GM21360 (cell line): ENCODE results near the gene LRPAP1.

Experiments
- ATAC-seq: cut with Tn5 transposase; IDR thresholded peaks from one replicate; pipeline ENCODE4 v1.9.1; 2021; ENCODE audit warnings: mild to moderate bottlenecking, moderate library complexity; ENCODE audit not compliant: unreplicated experiment

LRPAP1 gene

DNA sequence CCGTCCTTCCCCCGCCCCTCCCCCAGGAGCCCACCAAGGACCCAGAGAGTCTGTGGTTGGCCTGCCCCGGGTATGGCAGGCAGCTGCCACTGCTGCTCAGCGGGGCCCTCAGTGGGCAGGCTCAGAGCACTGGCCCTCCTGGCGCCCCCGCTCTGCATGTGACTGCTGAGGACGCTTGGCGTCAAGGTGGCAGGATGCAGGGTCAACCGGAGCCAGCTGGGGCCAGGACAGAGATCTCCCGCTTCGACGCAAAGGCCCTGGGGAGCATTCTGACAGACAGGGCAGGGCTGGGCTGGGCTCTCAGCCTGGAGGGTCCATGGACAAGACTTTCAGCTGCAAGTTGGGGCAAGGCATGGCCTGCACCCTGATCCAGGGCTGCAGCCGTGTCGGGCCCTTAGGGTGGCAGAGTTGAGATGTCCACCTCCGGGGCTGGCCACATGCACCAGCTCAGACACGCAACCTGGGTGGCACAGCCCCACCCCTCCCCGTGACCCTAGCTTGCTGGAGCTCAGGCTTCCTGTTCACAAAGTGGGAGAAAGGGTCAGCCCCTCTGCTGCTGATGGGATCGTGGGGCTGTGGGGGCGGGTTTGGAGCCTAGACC lies 30.3 kb downstream of the LRPAP1 start:
- no peak for ATAC-seq

DNA sequence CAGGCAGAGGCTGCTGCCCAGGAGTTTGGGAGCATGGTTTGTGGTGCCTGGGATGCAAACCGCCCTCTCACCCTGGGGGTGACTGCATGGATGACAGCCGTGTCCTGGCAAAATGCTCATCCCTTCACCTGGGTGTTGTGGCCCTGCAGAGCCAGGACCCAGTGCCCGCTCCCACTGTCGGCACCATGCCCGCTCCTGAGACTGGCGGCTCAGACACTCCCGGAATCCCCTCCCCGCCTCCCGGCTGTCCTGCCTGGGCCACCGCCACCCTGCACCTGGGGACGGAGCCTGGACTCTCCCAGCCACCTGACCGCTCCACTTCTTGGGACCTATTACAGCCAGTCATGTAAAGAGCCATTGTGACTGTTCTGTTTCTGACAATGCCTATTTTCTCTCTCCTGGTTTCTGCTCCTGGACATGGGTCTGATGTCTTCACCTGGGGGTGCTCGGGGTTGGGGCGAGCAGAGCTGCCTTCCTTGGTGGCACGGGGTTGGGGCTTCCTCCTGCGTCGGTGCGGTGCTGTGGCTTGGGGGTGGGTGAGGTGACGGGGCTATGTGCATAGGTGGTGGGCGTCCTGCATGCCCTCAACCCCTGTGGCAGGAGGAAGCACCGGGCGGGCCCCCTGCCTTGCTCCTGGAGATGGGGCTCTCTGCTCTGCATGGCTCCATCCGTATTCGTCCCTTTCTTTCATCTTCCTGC lies 30.9 kb downstream of the LRPAP1 start:
- no peak for ATAC-seq

DNA sequence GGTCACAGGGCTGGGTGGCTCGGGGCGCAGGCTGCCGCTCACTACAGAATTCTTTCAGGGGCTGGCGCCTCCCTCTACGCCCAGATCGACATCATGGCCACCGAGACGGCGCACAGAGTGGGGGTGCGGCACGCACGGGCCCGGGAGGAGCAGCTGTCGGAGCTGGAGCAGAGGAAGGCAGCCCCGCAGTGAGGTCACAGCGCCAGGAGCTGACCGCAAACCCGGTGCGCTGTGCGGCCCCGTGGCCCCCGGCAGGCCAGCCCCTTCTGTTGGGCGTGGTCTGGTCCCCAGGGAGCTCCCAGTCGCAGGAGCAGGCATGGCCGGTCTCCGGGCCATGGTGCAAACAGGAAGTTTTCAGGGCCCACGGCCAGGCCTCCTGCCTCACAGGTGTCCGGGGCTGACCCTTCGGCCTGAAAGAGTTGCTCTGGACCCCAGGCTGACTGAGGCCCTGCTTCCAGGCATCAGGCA lies 31.6 kb downstream of the LRPAP1 start:
- ATAC-seq = no peak

DNA sequence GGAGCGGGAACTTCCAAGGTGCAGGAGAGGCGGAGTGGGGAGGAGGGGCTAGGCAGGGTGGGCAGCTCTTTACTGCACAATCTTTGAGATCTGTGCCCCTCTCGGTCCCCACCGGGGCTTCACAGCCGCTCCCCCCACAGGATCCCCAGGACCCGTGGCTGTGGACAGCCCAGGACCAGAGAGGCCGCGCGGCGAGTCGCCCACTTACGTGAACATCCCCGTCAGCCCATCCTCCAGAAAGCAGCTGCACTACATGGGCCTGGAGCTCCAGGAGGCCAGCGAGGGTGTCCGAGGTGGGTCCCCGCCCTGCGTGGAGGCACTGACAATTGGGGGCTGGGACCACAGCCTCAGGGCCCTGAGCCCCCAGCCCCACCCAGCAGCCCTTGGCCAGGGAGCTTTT lies 32.1 kb downstream of the LRPAP1 start:
- ATAC-seq = no peak

DNA sequence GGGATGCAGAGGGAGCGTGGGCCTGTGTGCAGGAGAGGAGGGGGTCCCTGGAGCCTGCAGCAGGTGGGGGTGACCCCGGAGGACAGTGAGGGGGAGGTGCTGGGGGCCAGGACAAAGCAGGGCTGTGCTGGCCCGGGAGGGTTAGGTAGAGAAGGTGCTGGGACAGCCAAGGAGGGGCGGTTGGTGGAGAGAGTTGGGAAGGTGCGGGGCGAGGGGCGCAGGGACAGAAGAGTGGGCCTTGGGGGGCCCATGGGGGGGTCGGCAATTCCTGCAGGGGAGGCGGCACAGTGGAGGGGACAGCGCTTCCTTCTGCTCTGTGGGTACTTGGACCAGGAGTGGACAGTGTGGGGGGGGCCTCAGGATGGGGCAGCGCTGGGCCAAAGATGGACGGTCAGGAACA lies 32.5 kb downstream of the LRPAP1 start:
- ATAC-seq = no peak

DNA sequence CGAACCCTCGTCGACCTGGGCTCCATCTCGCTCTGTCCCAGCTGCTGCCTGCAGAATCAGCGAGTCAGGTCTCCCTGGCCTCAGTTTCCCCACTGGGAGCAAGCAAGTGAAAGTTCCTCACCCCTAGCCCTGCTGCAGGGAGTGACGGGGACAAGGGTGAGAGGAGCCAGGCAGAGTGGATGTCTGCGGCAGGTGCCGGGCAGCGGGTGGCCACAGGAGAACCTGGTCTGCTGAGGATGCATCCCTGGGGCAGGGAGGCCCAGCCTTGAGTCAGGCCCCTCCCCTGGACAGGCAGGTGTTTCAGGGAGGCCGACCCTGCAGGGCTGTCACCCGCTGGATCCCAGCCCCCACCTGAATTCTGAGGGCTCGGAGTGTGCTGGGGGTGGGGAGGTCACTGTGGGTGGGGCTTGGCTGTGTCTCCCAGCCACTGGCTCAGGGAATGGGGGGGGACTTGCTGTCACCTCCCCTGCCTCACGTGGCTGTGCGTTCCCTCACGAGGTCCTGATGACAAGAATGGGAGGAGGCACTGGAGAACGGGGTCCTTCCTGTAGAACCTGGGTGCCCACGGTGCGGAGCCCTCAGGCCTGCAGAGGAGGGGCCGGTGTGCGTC lies 33.2 kb downstream of the LRPAP1 start:
- ATAC-seq = no peak

DNA sequence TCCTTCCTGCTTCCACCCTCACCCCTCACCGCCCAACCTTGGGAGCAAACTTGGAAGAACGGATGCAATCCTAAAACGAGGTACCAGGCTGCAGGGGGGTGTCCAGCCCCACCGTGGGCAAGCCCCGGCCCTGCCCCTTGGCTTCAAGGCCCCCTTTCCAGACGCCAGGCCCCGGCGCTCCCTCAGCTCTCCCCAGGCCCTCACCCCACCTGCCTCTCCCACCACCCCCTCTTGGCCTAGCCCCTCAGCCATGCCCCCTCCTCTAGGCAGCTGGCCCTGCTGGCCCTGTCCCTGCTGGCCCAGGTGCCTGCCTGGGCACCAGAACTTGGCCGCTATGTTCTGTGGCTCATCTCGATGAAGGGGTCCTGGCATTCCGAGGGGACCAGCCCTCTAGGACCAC lies 33.8 kb downstream of the LRPAP1 start:
- no peak for ATAC-seq

DNA sequence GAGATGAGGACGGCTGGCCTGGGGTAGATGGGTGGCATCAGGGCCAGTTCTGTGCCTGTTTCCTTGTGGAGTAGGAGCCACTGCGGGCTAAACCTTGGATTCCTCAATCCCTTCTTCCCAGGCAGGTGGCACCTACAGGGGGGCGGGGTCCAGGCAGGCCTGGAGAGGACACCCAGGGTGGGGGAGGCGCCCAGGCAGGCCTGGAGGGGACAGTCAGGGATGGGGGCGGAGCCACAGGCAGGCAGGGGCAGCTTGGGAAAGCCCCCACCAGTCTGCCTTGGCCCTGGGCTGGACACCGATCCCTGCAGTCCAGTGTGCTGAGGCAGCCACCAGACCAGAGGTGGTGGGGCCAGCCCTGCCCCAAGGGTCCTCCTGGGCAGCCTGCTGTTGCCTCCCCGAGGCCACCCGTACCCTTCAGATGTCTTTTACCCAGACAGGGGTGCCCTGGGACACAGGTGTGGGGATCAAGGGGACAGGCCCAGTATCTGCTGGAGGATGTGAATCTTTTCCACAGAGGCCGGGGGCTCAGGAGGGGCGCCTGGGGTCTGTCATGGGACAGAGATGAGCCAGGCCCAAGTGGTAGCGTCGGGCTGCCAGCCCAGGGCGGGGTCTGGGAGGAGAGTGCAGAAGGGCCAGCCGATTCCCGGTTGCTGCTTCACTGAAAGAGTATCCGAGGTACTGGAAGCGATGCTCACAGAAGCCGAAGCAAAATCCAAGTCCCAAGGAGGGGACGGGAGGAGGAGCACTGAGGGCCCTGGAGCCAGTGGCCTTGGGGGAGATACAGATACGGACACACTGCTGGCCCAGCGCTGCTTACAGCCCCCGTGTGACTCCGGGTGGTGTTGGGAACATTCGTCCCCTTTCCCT lies 34.5 kb downstream of the LRPAP1 start:
- no peak for ATAC-seq

DNA sequence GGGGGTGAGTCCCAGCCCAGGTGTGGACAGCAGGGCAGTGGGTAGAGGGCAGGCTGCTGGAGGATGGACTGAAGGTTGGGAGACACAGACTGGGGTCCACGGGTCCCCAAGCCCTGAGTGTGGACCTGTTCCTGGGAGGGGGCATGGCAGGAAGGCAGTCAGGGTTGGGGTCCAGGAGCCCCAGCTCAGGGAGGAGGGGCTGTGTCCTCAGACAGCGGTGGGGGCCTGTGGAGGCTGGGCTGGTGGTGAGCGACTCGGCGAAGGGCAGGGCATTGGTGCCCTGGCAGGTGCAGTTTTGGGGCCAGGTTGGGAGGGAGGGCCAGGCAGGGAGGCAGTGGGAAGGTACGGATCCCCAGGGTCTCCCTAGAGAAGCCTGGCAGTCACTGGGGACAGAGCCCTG lies 35.1 kb downstream of the LRPAP1 start:
- ATAC-seq = no peak

DNA sequence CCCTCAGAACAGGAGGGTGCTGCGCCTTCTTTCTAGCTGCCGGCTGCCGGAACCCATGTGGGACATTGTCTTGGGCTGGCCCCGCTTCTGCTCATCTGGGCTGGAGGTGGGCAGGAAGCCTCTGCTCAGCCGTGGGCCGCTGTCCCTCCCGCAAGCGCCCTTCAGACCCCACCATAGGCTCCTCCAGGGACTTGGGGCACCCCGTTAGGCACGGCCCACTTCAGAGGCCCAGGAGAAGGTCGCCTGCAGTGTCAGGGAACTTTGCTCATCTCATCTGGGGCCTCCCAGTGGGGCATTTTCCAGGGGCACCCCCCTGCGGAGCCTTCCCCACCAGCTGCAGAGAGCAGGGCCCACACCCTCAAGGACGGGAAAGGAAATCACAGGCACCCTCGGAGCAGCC lies 36.2 kb downstream of the LRPAP1 start:
- no peak for ATAC-seq

DNA sequence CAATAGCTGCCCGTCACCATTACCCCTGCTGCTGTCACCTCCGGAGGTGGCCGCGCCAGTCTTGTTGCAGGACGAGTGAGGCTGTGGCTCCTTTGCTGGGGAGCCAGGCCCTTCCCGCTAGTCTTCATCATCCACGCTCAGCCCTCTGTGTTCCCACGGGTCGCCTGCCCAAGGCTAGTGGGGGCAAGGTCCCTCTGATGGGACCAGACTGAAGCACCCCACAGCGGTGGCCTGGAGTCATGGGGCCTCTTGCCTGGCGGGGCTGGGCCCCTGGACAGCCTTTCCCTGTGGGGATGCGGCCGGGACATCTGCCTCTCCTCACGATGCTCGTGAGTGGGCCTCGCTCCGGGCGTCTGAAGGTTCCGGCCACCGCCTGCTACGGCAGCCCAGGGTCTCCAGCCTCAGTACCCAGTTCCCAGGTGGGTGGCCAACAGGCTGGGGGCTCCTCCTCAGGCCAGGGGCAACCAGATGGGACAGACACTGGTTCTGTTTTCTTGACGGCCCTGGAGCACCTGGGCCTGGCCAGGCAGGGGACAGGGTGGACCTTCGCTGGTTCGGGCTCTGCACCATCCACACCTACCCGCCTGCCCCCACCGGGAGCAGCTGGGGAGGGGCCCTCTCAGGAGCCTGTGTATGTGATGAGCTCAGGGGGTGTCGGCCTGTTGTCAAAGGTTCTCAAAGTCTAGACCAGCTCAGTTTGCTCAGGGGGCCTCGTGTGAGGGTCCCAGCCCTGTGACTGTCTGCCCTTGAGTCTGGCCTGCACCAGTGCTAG lies 36.8 kb downstream of the LRPAP1 start:
- ATAC-seq = no peak

DNA sequence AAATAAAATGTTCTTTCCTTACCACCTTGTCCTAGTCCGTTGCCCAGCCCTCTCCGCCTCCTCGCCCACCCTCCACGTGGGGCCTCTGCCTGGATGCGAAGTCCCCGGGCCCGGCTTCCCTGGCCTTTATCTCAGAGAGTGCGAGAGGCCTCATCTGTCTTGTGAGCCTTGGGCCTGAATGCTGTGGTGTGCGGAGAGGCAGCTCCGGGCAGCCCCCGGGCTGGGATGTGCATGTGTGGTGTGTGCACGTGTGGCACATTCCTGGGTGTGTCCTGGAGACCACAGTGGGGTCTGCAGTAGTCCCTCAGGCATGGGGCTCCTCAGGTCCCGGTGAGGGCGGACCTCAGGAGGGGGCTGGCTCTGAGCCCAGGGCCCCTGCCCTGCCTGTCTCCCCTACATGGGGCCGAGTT lies 37.8 kb downstream of the LRPAP1 start:
- ATAC-seq = no peak

DNA sequence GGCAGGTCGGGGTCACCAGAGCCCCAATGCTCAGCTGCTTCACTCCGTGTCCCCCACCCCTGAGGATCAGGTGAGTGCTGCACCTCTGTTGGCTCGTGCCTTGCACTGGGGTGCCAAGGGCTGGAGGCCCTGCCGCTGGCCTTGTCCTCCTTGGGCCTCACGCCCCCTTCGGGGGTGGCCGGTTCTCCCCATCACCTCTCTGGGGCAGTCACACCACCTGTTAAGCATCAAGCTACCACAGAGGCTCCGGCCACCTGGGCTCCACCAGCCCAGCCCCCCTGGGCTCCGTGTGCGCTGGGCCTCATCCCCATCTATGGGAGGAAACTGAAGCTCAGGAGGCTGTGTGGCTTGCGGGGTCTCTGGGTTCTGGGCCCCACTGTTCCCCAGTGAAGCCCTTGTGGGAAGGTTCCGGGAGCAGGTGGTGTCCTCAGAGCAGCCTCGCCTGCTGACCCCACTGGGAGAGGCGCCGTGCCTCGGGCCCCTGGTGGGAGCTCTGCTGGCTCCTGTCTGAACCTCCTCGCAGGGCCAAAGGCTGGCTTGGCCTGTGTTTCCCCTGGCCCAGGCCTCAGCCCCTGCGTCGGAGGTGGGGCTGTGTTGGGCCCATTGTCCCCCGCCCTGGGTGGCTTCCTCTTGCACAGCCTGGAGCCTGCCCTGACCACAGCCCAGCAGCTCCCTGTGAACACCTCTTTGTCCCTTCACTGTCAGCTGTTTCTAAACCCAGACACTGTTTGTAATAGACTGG lies 38.3 kb downstream of the LRPAP1 start:
- no peak for ATAC-seq

DNA sequence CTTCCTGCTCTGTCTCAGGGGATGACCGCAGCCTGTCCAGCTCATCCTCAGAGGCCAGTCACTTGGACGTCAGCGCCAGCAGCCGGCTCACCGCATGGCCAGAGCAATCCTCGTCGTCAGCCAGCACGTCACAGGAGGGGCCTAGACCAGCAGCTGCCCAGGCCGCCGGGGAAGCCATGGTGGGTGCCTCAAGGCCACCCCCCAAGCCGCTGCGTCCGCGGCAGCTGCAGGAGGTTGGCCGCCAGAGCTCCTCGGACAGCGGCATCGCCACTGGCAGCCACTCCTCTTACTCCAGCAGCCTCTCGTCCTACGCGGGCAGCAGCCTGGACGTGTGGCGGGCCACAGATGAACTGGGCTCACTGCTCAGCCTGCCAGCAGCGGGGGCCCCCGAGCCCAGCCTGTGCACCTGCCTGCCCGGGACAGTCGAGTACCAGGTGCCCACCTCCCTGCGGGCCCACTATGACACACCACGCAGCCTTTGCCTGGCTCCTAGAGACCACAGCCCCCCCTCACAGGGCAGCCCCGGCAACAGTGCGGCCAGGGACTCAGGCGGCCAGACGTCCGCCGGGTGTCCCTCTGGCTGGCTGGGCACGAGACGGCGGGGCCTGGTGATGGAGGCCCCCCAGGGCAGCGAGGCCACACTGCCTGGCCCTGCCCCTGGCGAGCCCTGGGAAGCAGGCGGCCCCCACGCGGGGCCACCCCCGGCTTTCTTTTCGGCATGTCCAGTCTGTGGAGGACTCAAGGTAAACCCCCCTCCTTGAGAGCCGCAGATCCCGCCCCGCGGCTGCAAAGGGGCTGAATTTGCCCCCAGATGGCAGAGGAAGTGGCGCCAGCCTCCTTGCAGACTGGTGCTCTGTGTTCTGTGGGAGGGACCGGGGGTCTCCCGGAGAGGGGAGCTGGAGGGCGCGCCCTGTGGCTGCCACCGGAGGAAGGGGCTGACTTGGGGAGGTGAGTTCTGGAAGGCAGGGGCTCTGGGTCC lies 39.2 kb downstream of the LRPAP1 start:
- no peak for ATAC-seq

DNA sequence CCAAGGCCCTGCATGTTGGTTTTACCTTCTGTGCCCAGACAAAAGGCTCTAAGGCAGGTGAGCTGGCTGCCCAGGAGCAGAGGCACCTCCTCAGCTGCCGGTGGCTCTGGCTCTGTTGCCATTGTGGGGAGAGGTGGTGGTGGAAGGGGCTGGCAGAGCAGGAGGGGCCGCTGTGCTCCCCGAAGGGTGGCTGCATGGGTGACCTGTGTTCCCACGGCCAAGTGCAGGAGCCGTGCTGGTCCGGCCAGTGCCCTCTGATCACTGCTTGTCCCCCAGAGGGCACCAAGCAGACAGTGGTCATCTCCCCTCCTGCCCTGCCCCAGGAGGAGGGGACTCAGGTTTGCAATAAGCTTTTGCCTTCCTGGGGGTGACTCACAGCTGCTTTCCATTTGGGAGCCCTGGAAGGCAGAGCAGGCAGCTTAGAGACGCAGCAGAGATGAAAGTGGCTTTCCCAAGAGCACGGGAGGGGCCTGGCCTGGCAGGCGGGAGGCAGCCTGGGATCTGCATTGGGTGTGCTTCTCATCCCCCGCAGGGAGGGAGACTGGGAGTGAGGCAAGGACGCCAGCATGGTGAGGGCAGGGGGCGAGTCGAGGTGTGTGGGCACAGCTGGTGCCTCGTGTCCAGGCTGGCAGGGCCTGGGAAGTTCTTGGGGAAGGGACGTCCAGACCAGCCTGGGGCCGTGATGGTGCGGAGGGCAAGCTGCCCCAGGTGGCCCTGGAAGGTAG lies 40.4 kb downstream of the LRPAP1 start:
- no peak for ATAC-seq

DNA sequence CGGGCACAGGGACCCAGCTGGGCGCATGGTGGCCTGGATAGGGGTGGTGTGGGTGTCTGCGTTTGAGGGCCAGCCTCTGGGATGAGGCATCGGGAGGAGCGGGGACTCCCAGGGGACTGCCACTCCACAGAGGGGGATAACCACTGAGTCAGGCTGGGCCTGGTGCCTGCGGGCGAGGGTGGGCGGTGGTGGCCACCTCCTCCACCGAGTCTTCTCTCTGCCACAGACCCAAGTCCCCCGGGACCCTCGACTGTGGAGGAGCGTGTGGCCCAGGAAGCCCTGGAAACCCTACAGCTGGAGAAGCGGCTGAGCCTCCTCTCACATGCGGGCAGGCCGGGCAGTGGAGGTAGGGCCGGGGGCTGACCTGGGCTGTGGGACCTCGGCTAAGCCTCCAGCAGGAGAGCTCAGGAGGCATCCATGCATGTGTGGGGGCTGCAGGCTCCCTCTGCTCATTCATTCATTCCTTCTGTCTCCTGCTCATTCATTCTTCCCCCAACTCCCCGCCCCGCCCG lies 42.7 kb downstream of the LRPAP1 start:
- ATAC-seq = no peak

DNA sequence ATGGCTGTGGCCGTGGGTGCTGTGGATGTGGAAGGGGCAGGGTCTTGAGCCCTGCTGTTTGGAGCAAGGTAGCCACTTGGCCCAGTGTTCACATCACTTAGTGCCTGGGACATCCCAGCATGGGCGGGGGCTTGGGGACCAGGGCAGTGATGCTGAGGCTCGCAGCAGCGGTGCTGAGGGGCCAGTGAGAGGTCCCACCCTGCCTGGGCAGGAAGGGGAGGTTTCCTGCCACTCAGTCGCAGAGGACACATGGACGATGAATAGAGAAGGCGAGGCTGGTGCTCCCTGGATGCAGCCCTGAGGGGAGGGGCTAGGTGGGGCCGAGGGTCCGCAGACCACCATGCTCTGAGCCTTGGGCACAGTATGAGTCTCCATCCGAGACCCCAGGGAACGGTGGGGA lies 43.4 kb downstream of the LRPAP1 start:
- no peak for ATAC-seq

DNA sequence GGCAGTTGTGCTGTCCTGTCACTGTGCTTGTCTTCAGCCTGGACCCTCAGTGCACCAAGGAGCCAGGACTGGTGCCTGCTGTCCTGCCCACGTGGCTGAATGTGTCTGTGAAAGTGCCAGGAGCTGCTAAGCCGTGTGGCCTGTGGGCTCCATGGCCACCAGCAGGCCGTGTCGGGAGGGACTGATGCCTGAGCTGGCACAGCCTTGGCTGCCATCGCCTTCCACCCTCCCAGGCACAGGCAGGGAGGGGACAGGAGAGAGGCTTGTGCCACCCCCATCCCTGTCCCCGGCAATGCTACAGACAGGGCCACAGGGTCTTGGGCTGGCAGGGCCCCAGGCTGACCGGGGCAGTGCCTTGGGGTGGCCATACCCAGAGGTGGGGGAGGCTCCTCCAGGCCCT lies 44.4 kb downstream of the LRPAP1 start:
- no peak for ATAC-seq
